Glutamatergic neuron (in vitro differentiated cells): ENCODE data around the gene VPS72. TPM values are rescaled to one million over a fixed set of nuclear protein-coding genes. Genes with fewer than 3 reads are reported as not detected.

Experiments
- DNase-seq: peaks from one replicate; pipeline ENCODE4 v3.0.0; 2022
- H3K27ac Mint-ChIP-seq: one replicate; pipeline ENCODE4 v1.8.0; 2020; ENCODE audit warnings: mild to moderate bottlenecking, mixed read lengths, inconsistent platforms; ENCODE audit not compliant: unreplicated experiment
- H3K27me3 Mint-ChIP-seq: one replicate; pipeline ENCODE4 v1.8.0; 2020; ENCODE audit warnings: mild to moderate bottlenecking, moderate library complexity, mixed read lengths, inconsistent platforms; ENCODE audit not compliant: unreplicated experiment
- H3K36me3 Mint-ChIP-seq: one replicate; pipeline ENCODE4 v1.8.0; 2020; ENCODE audit warnings: mild to moderate bottlenecking, mixed read lengths, inconsistent platforms; ENCODE audit not compliant: unreplicated experiment
- H3K4me1 Mint-ChIP-seq: one replicate; pipeline ENCODE4 v1.8.0; 2020; ENCODE audit warnings: mild to moderate bottlenecking, low read depth, mixed read lengths, inconsistent platforms; ENCODE audit not compliant: unreplicated experiment
- H3K4me3 Mint-ChIP-seq: one replicate; pipeline ENCODE4 v1.8.0; 2020; ENCODE audit warnings: mild to moderate bottlenecking, mixed read lengths, inconsistent platforms; ENCODE audit not compliant: unreplicated experiment
- H3K9me3 Mint-ChIP-seq: one replicate; pipeline ENCODE4 v1.8.0; 2020; ENCODE audit warnings: mild to moderate bottlenecking, moderate library complexity, mixed read lengths, inconsistent platforms; ENCODE audit not compliant: unreplicated experiment
- total RNA-seq: library from RNA; stranded (reverse); fragmentation: NEBNext Ultra II Directional; extraction: Animal tissue kit (Norgen Biotek cat#: 25700); gene quantifications from one replicate; pipeline ENCODE4 v1.2.1, GENCODE V29; 2021; ENCODE audit not compliant: unreplicated experiment
- TF ChIP-seq, protein P1 (sequence below): fragments of 200-600 bp; sonication (generic); IDR thresholded peaks from one replicate; pipeline ENCODE4 v1.5.0; 2021; ENCODE audit not compliant: partially characterized antibody, unreplicated experiment

VPS72 gene
- total RNA-seq, 1 donor from 2014 or later: 125 TPM

- Mint-ChIP-seq H3K9me3 (peaks cover 13% of the 10 kb centered on the region), H3K4me3 (peak overlapping the region; percentile 73), H3K36me3 (peaks cover 13% of the 10 kb centered on the region), H3K4me1 (peaks cover 11% of the 10 kb centered on the region), H3K27ac (no peak overlapping the region), H3K27me3 (peaks cover 24% of the 10 kb centered on the region)
- DNase-seq: no peak
- TF ChIP-seq, protein P1, sequence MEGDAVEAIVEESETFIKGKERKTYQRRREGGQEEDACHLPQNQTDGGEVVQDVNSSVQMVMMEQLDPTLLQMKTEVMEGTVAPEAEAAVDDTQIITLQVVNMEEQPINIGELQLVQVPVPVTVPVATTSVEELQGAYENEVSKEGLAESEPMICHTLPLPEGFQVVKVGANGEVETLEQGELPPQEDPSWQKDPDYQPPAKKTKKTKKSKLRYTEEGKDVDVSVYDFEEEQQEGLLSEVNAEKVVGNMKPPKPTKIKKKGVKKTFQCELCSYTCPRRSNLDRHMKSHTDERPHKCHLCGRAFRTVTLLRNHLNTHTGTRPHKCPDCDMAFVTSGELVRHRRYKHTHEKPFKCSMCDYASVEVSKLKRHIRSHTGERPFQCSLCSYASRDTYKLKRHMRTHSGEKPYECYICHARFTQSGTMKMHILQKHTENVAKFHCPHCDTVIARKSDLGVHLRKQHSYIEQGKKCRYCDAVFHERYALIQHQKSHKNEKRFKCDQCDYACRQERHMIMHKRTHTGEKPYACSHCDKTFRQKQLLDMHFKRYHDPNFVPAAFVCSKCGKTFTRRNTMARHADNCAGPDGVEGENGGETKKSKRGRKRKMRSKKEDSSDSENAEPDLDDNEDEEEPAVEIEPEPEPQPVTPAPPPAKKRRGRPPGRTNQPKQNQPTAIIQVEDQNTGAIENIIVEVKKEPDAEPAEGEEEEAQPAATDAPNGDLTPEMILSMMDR: no peak
Observed at GRCh38 chr1:151132335-151133017, 57.5 kb downstream of the VPS72 start.

DNA sequence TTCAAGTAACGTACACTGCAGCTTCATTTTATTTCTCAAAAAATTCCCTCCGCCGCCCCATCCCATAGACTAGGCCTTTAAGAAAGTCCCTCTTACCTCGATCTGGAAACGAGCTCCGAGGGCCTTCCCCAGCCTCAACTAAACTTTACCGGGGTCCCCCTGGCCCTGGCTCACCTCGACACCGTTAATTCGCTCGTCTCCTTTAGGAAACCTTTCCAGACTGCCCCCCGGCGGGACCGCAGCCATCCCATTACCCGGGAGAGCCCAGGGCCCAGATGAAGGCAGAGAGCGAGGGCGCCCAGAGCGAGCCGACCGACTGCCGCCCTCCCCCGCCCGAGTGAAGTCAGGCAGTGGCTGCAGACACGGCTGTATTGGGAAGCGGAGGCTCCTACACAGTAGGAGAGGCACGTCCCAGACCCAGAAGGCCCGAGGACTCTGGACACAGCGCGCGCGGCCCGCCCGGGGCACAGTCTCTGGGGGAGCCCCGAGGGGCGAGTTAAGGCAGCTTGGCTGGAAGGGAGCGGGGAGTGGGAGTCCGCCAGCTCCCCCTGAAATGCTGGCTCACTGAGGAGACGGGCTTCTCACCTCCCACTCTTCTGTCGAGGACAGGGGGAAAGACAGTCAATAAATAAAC is 58.2 kb downstream of the VPS72 start:
- peaks cover 12% of the 10 kb centered on the region for H3K36me3 Mint-ChIP-seq
- peak; percentile 60 for DNase-seq
- H3K27ac Mint-ChIP-seq: no peak overlapping the region
- H3K27me3 Mint-ChIP-seq: peaks cover 20% of the 10 kb centered on the region
- H3K4me1 Mint-ChIP-seq: peaks cover 11% of the 10 kb centered on the region
- peaks cover 13% of the 10 kb centered on the region for H3K9me3 Mint-ChIP-seq
- H3K4me3 Mint-ChIP-seq: peak overlapping the region; percentile 73
- TF ChIP-seq, protein P1: no peak

DNA sequence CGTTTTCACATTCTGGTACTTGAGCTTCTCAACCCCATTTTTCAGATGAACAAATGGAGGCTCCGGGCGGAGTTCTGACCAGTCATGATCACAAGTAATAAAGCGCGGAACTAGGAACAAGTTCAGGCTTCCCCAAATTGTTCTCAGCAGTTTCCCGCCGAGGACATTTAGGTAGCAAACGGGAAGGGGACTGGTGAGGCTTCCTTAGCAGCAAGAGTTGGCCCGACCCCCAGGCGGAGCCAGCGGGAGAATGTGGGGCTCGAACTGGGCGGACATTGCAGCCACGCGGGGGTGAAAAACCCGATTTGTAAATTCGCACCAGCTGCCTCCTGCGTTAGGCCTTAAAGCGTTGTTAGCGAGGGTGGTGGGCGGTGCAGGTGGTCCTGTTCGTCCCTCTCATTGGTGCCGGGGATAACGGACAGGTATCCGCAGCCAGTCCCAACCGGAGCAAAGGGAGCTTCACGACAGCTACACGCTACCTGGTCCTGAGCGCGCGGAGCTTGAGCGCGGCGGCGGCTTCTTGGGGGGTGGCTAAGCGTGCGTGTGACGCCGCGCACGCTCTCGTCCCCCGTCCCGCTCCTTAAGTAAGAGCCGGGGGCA is 58.9 kb downstream of the VPS72 start:
- Mint-ChIP-seq H3K27ac (no peak overlapping the region), H3K27me3 (peaks cover 19% of the 10 kb centered on the region), H3K9me3 (peaks cover 13% of the 10 kb centered on the region), H3K36me3 (peaks cover 7% of the 10 kb centered on the region), H3K4me3 (peak overlapping the region; percentile 73), H3K4me1 (peaks cover 11% of the 10 kb centered on the region)
- peak; percentile 72 for DNase-seq
- TF ChIP-seq, protein P1: no peak

GRCh38 chr1:151128800-151129199 is 61.2 kb downstream of the VPS72 start:
- TF ChIP-seq, protein P1: no peak
- no peaks in the 10 kb centered on the region for H3K36me3 Mint-ChIP-seq
- H3K9me3 Mint-ChIP-seq: peaks cover 11% of the 10 kb centered on the region
- no peak for DNase-seq
- no peak overlapping the region for H3K27ac Mint-ChIP-seq
- peak overlapping the region; percentile 23 for H3K4me3 Mint-ChIP-seq
- H3K4me1 Mint-ChIP-seq: peaks cover 17% of the 10 kb centered on the region
- peaks cover 11% of the 10 kb centered on the region for H3K27me3 Mint-ChIP-seq

Other genes starting within 250 kb of the VPS72 start
- 94.2 TPM for gene CERS2, start 215.4 kb downstream of the VPS72 start, total RNA-seq
- gene ANXA9, start 207.9 kb downstream of the VPS72 start, total RNA-seq: not detected
- 26.2 TPM for gene MINDY1, start 183.3 kb downstream of the VPS72 start, total RNA-seq
- 14.9 TPM for gene PRUNE1, start 181.7 kb downstream of the VPS72 start, total RNA-seq
- gene BNIPL, start 153.6 kb downstream of the VPS72 start, total RNA-seq: 1.4 TPM
- gene C1orf56, start 142.4 kb downstream of the VPS72 start, total RNA-seq: 1.8 TPM
- gene CDC42SE1, start 130.6 kb downstream of the VPS72 start, total RNA-seq: 127 TPM
- gene MLLT11, start 129.8 kb downstream of the VPS72 start, total RNA-seq: 504 TPM
- gene GABPB2, start 119.4 kb downstream of the VPS72 start, total RNA-seq: 5.4 TPM
- gene SEMA6C, start 43.6 kb downstream of the VPS72 start, total RNA-seq: 119 TPM
- not detected for gene TNFAIP8L2, start 33.5 kb downstream of the VPS72 start, total RNA-seq
- 21.9 TPM for gene LYSMD1, start 24.3 kb downstream of the VPS72 start, total RNA-seq
- 44.2 TPM for gene SCNM1, start 24.1 kb downstream of the VPS72 start, total RNA-seq
- gene TMOD4, start 14.2 kb downstream of the VPS72 start, total RNA-seq: 0.76 TPM
- 79.4 TPM for gene PIP5K1A, start 8.4 kb upstream of the VPS72 start, total RNA-seq
- 250 TPM for gene PSMD4, start 64.5 kb upstream of the VPS72 start, total RNA-seq
- 34.4 TPM for gene ZNF687, start 92.1 kb upstream of the VPS72 start, total RNA-seq
- 68.7 TPM for gene PI4KB, start 137.2 kb upstream of the VPS72 start, total RNA-seq
- 64.4 TPM for gene RFX5, start 157.1 kb upstream of the VPS72 start, total RNA-seq
- 2.9 TPM for gene SELENBP1, start 182.5 kb upstream of the VPS72 start, total RNA-seq
- 234 TPM for gene PSMB4, start 209.4 kb upstream of the VPS72 start, total RNA-seq